ENCODE data around the gene CSNK1D.
"Not testable (repeated sequence)": the region's sequence is repeated elsewhere in the genome, so short reads cannot be mapped to it uniquely, and the experiment has no call there.

CSNK1D gene

GRCh38 chr17:82272495-82273326, 789 bp downstream of the CSNK1D start:
- no peak for DNase-seq

- no peak for DNase-seq
Observed at GRCh38 chr17:82271401-82271800, 2.1 kb downstream of the CSNK1D start.

GRCh38 chr17:82270651-82271050, 2.8 kb downstream of the CSNK1D start:
- no peak for DNase-seq

- DNase-seq, result no peak
Observed at GRCh38 chr17:82269882-82270500, 3.5 kb downstream of the CSNK1D start.

GRCh38 chr17:82269138-82269881, 4.2 kb downstream of the CSNK1D start:
- no peak for DNase-seq

- DNase-seq, result peak; percentile 95
Observed at GRCh38 chr17:82267575-82268379, 5.7 kb downstream of the CSNK1D start.

GRCh38 chr17:82266142-82266541, 7.4 kb downstream of the CSNK1D start:
- no peak for DNase-seq

GRCh38 chr17:82263641-82264040, 9.9 kb downstream of the CSNK1D start:
- no peak for DNase-seq

GRCh38 chr17:82262344-82262743, 11.2 kb downstream of the CSNK1D start:
- DNase-seq, result no peak

- DNase-seq, result not testable (repeated sequence)
Observed at GRCh38 chr17:82259972-82260961, 13.2 kb downstream of the CSNK1D start.

GRCh38 chr17:82258555-82258954, 14.9 kb downstream of the CSNK1D start:
- no peak for DNase-seq

GRCh38 chr17:82257473-82257872, 16.0 kb downstream of the CSNK1D start:
- DNase-seq, result no peak

GRCh38 chr17:82256242-82256885, 17.1 kb downstream of the CSNK1D start:
- no peak for DNase-seq

- no peak for DNase-seq
Observed at GRCh38 chr17:82255402-82255972, 18.0 kb downstream of the CSNK1D start.

GRCh38 chr17:82254746-82255145, 18.8 kb downstream of the CSNK1D start:
- DNase-seq, result not testable (repeated sequence)

- not testable (repeated sequence) for DNase-seq
Observed at GRCh38 chr17:82254096-82254495, 19.4 kb downstream of the CSNK1D start.

- DNase-seq, result no peak
Observed at GRCh38 chr17:82253179-82253544, 20.3 kb downstream of the CSNK1D start.

GRCh38 chr17:82252511-82253178, 20.9 kb downstream of the CSNK1D start:
- no peak for DNase-seq

GRCh38 chr17:82250868-82251500, 22.5 kb downstream of the CSNK1D start:
- DNase-seq, result no peak

All from HCEC 1CT (cell line).